H9 (cell line): ENCODE data around the gene CENPA. TPM values are rescaled to one million over a fixed set of nuclear protein-coding genes. Genes with fewer than 3 reads are reported as not detected.

Experiments
- DNase-seq: peaks from one replicate; pipeline ENCODE4 v3.0.0-alpha.2; 2017
- H2AFZ ChIP-seq: one replicate; pipeline ENCODE4 v1.6.1; 2013; ENCODE audit warnings: mild to moderate bottlenecking, low read length, control low read depth, moderate library complexity
- H2AK5ac ChIP-seq: 2 replicates; pipeline ENCODE4 v1.6.1; 2013; ENCODE audit warnings: low read length, control low read depth, mixed read lengths; ENCODE audit not compliant: insufficient read length
- H2BK120ac ChIP-seq: one replicate; pipeline ENCODE4 v1.6.1; 2013; ENCODE audit warnings: low read depth, mild to moderate bottlenecking, low read length, control low read depth, inconsistent platforms; ENCODE audit not compliant: poor library complexity, severe bottlenecking
- H2BK12ac ChIP-seq: 2 replicates; pipeline ENCODE4 v1.6.1; 2013; ENCODE audit warnings: low read length, control low read depth, mixed read lengths, low read depth; ENCODE audit not compliant: insufficient read length
- H2BK15ac ChIP-seq: 2 replicates; pipeline ENCODE4 v1.6.1; 2013; ENCODE audit warnings: low read depth, low read length, control low read depth
- H2BK20ac ChIP-seq: one replicate; pipeline ENCODE4 v1.6.1; 2013; ENCODE audit warnings: low read depth, mild to moderate bottlenecking, low read length, control low read depth, inconsistent platforms; ENCODE audit not compliant: poor library complexity, severe bottlenecking
- H2BK5ac ChIP-seq: 2 replicates; pipeline ENCODE4 v1.6.1; 2013; ENCODE audit warnings: low read length, control low read depth, mixed read lengths; ENCODE audit not compliant: insufficient read length
- H3K14ac ChIP-seq: 2 replicates; pipeline ENCODE4 v1.6.1; 2013; ENCODE audit warnings: low read length, control low read depth; ENCODE audit not compliant: insufficient read depth
- H3K18ac ChIP-seq: 2 replicates; pipeline ENCODE4 v1.6.1; 2013; ENCODE audit warnings: low read depth, mild to moderate bottlenecking, mixed read lengths, low read length, control low read depth; ENCODE audit not compliant: insufficient read length
- H3K23ac ChIP-seq: 2 replicates; pipeline ENCODE4 v1.6.1; 2013; ENCODE audit warnings: low read length, control low read depth, mixed read lengths, low read depth; ENCODE audit not compliant: insufficient read length
- H3K23me2 ChIP-seq: 2 replicates; pipeline ENCODE4 v1.6.1; 2013; ENCODE audit warnings: low read depth, mild to moderate bottlenecking, mixed read lengths, low read length, control low read depth; ENCODE audit not compliant: insufficient read length, poor library complexity, severe bottlenecking
- H3K27ac ChIP-seq: 2 replicates; pipeline ENCODE4 v1.5.1; 2013; ENCODE audit warnings: low read length, control low read depth, mixed read lengths, low read depth; ENCODE audit not compliant: insufficient read length
- H3K27me3 ChIP-seq: 2 replicates; pipeline ENCODE4 v1.6.1; 2013; ENCODE audit warnings: low read length, control low read depth, inconsistent platforms; ENCODE audit not compliant: insufficient read depth
- H3K4ac ChIP-seq: 2 replicates; pipeline ENCODE4 v1.6.1; 2013; ENCODE audit warnings: low read depth, mild to moderate bottlenecking, control low read depth, inconsistent platforms, low read length, moderate library complexity
- H3K4me1 ChIP-seq: 2 replicates; pipeline ENCODE4 v1.6.1; 2013; ENCODE audit warnings: low read length, control low read depth, inconsistent platforms; ENCODE audit not compliant: insufficient read depth
- H3K4me2 ChIP-seq: 2 replicates; pipeline ENCODE4 v1.6.1; 2013; ENCODE audit warnings: low read length, control low read depth, mixed read lengths; ENCODE audit not compliant: insufficient read length, insufficient read depth
- H3K56ac ChIP-seq: 2 replicates; pipeline ENCODE4 v1.6.1; 2013; ENCODE audit warnings: low read depth, mild to moderate bottlenecking, mixed read lengths, low read length, control low read depth; ENCODE audit not compliant: insufficient read length
- H3K79me1 ChIP-seq: 2 replicates; pipeline ENCODE4 v1.6.1; 2013; ENCODE audit warnings: low read depth, mild to moderate bottlenecking, moderate library complexity, low read length, control low read depth, inconsistent platforms; ENCODE audit not compliant: insufficient read depth, poor library complexity, severe bottlenecking
- H3K79me2 ChIP-seq: 2 replicates; pipeline ENCODE4 v1.6.1; 2013; ENCODE audit warnings: low read length, control low read depth, inconsistent platforms; ENCODE audit not compliant: insufficient read depth
- H3K9ac ChIP-seq: 2 replicates; pipeline ENCODE4 v1.6.1; 2013; ENCODE audit warnings: low read length, control low read depth, mixed read lengths; ENCODE audit not compliant: insufficient read length; ENCODE audit errors: extremely low read depth
- H3K9me3 ChIP-seq: one replicate; pipeline ENCODE4 v1.6.1; 2013; ENCODE audit warnings: low read depth, low read length, inconsistent platforms; ENCODE audit not compliant: control insufficient read depth
- H3T11ph ChIP-seq: one replicate; pipeline ENCODE4 v1.6.1; 2013; ENCODE audit warnings: mild to moderate bottlenecking, low read length, control low read depth, inconsistent platforms
- H4K20me1 ChIP-seq: one replicate; pipeline ENCODE4 v1.6.1; 2013; ENCODE audit not compliant: control insufficient read depth, insufficient read length, insufficient read depth
- H4K5ac ChIP-seq: 2 replicates; pipeline ENCODE4 v1.6.1; 2013; ENCODE audit warnings: low read depth, mild to moderate bottlenecking, mixed read lengths, low read length, control low read depth; ENCODE audit not compliant: insufficient read length
- H4K8ac ChIP-seq: replicated peaks from 2 replicates; pipeline ENCODE4 v1.6.1; 2013; ENCODE audit warnings: low read length, control low read depth, mixed read lengths, low read depth; ENCODE audit not compliant: insufficient read length
- H4K91ac ChIP-seq: 2 replicates; pipeline ENCODE4 v1.6.1; 2013; ENCODE audit warnings: low read depth, mild to moderate bottlenecking, moderate library complexity, mixed read lengths, low read length, control low read depth; ENCODE audit not compliant: insufficient read length
- H3K27ac Mint-ChIP-seq, 3 experiments: 2 replicates in 2 of 3; 3 replicates in 1 of 3; pipeline ENCODE4 v1.8.0; 2020 to 2021; ENCODE audit warnings: mixed read lengths in 3 of 3, mild to moderate bottlenecking in 1 of 3, moderate library complexity in 1 of 3
- H3K27me3 Mint-ChIP-seq: 2 replicates; pipeline ENCODE4 v1.8.0; 2021; ENCODE audit warnings: low read depth, mild to moderate bottlenecking, moderate library complexity, mixed read lengths
- H3K36me3 Mint-ChIP-seq, 3 experiments: 2 replicates in 2 of 3; 3 replicates in 1 of 3; pipeline ENCODE4 v1.8.0; 2020 to 2021; ENCODE audit warnings: low read depth in 3 of 3, mixed read lengths in 3 of 3; ENCODE audit not compliant: insufficient read depth in 1 of 3
- H3K4me1 Mint-ChIP-seq, 2 experiments: 2 replicates each; pipeline ENCODE4 v1.8.0; 2020; ENCODE audit warnings: mixed read lengths in 2 of 2
- H3K4me3 Mint-ChIP-seq, 2 experiments: 2 replicates in 1 of 2; 3 replicates in 1 of 2; pipeline ENCODE4 v1.8.0; 2020 to 2021; ENCODE audit warnings: mild to moderate bottlenecking in 2 of 2, mixed read lengths in 2 of 2, moderate library complexity in 1 of 2
- H3K9me3 Mint-ChIP-seq, 2 experiments: 2 replicates in 1 of 2; 3 replicates in 1 of 2; pipeline ENCODE4 v1.8.0; 2020; ENCODE audit warnings: mild to moderate bottlenecking in 2 of 2, mixed read lengths in 2 of 2, moderate library complexity in 1 of 2
- WGBS: extraction: QIAGEN DNeasy Blood & Tissue Kit; methylation state at CpG from one replicate; pipeline ENCODE4 v1.1.7; 2013; ENCODE audit warnings: missing lambda C conversion rate, low lambda C conversion rate, mixed read lengths; ENCODE audit not compliant: insufficient read length; ENCODE audit errors: extremely low coverage; 5-methylcytosine and 5-hydroxymethylcytosine counted together
- total RNA-seq: library from RNA; stranded (reverse); gene quantifications from 2 replicates; pipeline ENCODE4 v1.2.1, GENCODE V29; 2021
- TF ChIP-seq, protein P1 (sequence below): fragments of 200-600 bp; sonication (generic); conservative IDR thresholded peaks from 3 replicates; pipeline ENCODE4 v1.8.0; 2021; ENCODE audit warnings: antibody characterized with exemption, mild to moderate bottlenecking

Gene CENPA
- total RNA-seq, 1 experiment from 2014 or later: 19.3 TPM

DNA sequence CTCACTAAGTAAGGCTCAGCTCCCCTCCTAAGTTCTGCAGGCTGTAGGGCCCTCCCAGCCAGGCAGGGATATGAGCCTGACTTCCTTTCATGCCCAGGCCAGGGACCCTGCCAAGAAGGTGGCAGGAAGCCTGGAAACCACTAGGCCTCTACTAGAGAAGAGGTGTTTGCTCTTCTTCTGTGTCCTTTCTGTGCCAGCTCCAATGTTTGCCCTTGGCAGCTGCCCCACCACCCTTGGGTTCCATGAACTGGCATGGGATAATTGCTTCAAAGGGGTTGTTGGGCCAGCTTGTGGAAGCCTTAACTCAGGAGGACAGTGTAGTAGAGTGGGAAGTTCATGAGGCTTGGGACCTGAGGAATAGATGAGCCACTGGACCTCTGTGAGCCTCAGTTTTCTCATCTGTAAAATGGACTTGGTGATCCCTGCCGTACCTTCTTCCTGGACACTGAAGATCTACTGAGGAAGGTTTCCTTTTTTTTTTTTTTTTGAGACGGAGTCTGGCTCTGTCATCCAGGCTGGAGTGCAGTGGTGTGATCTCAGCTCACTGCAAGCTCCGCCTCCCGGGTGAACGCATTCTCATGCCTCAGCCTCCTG is 17.9 kb upstream of the CENPA start:
- no peak overlapping the region for H3K4me2 ChIP-seq
- no peak overlapping the region for H3K14ac ChIP-seq
- no peak for DNase-seq
- no peak overlapping the region for H4K91ac ChIP-seq
- H2AK5ac ChIP-seq: no peak overlapping the region
- H3K79me1 ChIP-seq: no peaks in the 10 kb centered on the region
- no peak overlapping the region for H2BK12ac ChIP-seq
- no peak overlapping the region for H4K5ac ChIP-seq
- H3K23ac ChIP-seq: no peak overlapping the region
- no peak overlapping the region for H2BK5ac ChIP-seq
- H4K20me1 ChIP-seq: no peaks in the 10 kb centered on the region
- Mint-ChIP-seq H3K4me1 (peaks cover 12 to 15% of the 10 kb centered on the region in 2 experiments), H3K27ac (no peak overlapping the region), H3K9me3 (no peaks in the 10 kb centered on the region; a peak in 1 of 5 replicates), H3K36me3 (no peaks in the 10 kb centered on the region), H3K4me3 (no peak overlapping the region), H3K27me3 (peaks cover 9% of the 10 kb centered on the region)
- no peak overlapping the region for H2BK15ac ChIP-seq
- H2BK120ac ChIP-seq: no peak overlapping the region
- no peaks in the 10 kb centered on the region for H3K9me3 ChIP-seq
- TF ChIP-seq, protein P1, sequence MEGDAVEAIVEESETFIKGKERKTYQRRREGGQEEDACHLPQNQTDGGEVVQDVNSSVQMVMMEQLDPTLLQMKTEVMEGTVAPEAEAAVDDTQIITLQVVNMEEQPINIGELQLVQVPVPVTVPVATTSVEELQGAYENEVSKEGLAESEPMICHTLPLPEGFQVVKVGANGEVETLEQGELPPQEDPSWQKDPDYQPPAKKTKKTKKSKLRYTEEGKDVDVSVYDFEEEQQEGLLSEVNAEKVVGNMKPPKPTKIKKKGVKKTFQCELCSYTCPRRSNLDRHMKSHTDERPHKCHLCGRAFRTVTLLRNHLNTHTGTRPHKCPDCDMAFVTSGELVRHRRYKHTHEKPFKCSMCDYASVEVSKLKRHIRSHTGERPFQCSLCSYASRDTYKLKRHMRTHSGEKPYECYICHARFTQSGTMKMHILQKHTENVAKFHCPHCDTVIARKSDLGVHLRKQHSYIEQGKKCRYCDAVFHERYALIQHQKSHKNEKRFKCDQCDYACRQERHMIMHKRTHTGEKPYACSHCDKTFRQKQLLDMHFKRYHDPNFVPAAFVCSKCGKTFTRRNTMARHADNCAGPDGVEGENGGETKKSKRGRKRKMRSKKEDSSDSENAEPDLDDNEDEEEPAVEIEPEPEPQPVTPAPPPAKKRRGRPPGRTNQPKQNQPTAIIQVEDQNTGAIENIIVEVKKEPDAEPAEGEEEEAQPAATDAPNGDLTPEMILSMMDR: no peak
- no peak overlapping the region for H2BK20ac ChIP-seq
- H3K27ac ChIP-seq: no peak overlapping the region
- H3K27me3 ChIP-seq: no peaks in the 10 kb centered on the region
- H3K4me1 ChIP-seq: peaks cover 2% of the 10 kb centered on the region; the same call in 1 of the 2 replicates
- H2AFZ ChIP-seq: no peak overlapping the region
- no peak overlapping the region for H3K18ac ChIP-seq
- H3K23me2 ChIP-seq: peaks cover 4% of the 10 kb centered on the region
- H3K79me2 ChIP-seq: no peaks in the 10 kb centered on the region
- no peak overlapping the region for H3K56ac ChIP-seq
- H3K9ac ChIP-seq: no peak overlapping the region
- H3T11ph ChIP-seq: no peak overlapping the region
- H3K4ac ChIP-seq: no peak overlapping the region
- H4K8ac ChIP-seq: no peak overlapping the region
- WGBS: no CpG with 5 or more reads among the region's 5 CpGs
